Measurements from ENCODE around the gene KRTAP5-9.
"Not testable (repeated sequence)": the region's sequence is repeated elsewhere in the genome, so short reads cannot be mapped to it uniquely, and the experiment has no call there.

Gene KRTAP5-9

GRCh38 chr11:71563406-71563805, 15.2 kb downstream of the KRTAP5-9 start:
- DNase-seq (ENCODE audit: low read depth), result no peak

- DNase-seq (ENCODE audit: low read depth), result no peak
These were observed 16.2 kb downstream of the KRTAP5-9 start for GRCh38 chr11:71564430-71564829.

- DNase-seq (ENCODE audit: low read depth), result no peak
These were observed 17.0 kb downstream of the KRTAP5-9 start, which contains the start of gene KRTAP5-10 for GRCh38 chr11:71565263-71565662. TSS of gene KRTAP5-10 (plus strand) at chr11:71565563. CDS start at chr11:71565588, 25 bp downstream.

GRCh38 chr11:71566081-71566620, 17.9 kb downstream of the KRTAP5-9 start:
- no peak for DNase-seq (ENCODE audit: low read depth)

- DNase-seq (ENCODE audit: low read depth), result not testable (repeated sequence)
These were observed 18.7 kb downstream of the KRTAP5-9 start for GRCh38 chr11:71566626-71567599.

GRCh38 chr11:71567633-71568032, 19.4 kb downstream of the KRTAP5-9 start:
- not testable (repeated sequence) for DNase-seq (ENCODE audit: low read depth)

GRCh38 chr11:71568704-71569349, 20.6 kb downstream of the KRTAP5-9 start:
- no peak for DNase-seq (ENCODE audit: low read depth)

- DNase-seq (ENCODE audit: low read depth), result not testable (repeated sequence)
These were observed 23.1 kb downstream of the KRTAP5-9 start for GRCh38 chr11:71571101-71571850.

- no peak for DNase-seq (ENCODE audit: low read depth)
These were observed 24.6 kb downstream of the KRTAP5-9 start for GRCh38 chr11:71572811-71573210.

GRCh38 chr11:71574418-71574817, 26.2 kb downstream of the KRTAP5-9 start:
- DNase-seq (ENCODE audit: low read depth), result no peak

- DNase-seq (ENCODE audit: low read depth), result no peak
These were observed 27.7 kb downstream of the KRTAP5-9 start for GRCh38 chr11:71575723-71576424.

- not testable (repeated sequence) for DNase-seq (ENCODE audit: low read depth)
These were observed 28.7 kb downstream of the KRTAP5-9 start for GRCh38 chr11:71576688-71577465.

GRCh38 chr11:71577469-71578004, 29.3 kb downstream of the KRTAP5-9 start:
- DNase-seq (ENCODE audit: low read depth), result no peak

- DNase-seq (ENCODE audit: low read depth), result not testable (repeated sequence)
These were observed 31.3 kb downstream of the KRTAP5-9 start for GRCh38 chr11:71579513-71579912.

- DNase-seq (ENCODE audit: low read depth), result peak; percentile 31
These were observed 32.1 kb downstream of the KRTAP5-9 start for GRCh38 chr11:71580057-71581003.

GRCh38 chr11:71581826-71582225, 33.6 kb downstream of the KRTAP5-9 start:
- no peak for DNase-seq (ENCODE audit: low read depth)

GRCh38 chr11:71582309-71582895, 34.2 kb downstream of the KRTAP5-9 start, which contains the start of gene KRTAP5-11:
TSS of gene KRTAP5-11 (minus strand) at chr11:71582875. CDS start at chr11:71582837, 38 bp downstream.
- DNase-seq (ENCODE audit: low read depth), result no peak

- DNase-seq (ENCODE audit: low read depth), result not testable (repeated sequence)
These were observed 34.7 kb downstream of the KRTAP5-9 start for GRCh38 chr11:71582969-71583368.
